Hepatocyte (in vitro differentiated cells): ENCODE data around the gene KRT71. TPM values are rescaled to one million over a fixed set of nuclear protein-coding genes. Genes with fewer than 3 reads are reported as not detected.

ENCODE experiments used
- DNase-seq: peaks from one replicate; pipeline ENCODE4 v3.0.0-alpha.2; 2016; ENCODE audit warnings: low spot score
- H2AFZ ChIP-seq: fragments of 200-600 bp; sonication (generic); 2 replicates; pipeline ENCODE4 v1.6.0; 2016; ENCODE audit warnings: antibody characterized with exemption, mild to moderate bottlenecking
- H3K27ac ChIP-seq: fragments of 200-600 bp; sonication (generic); 2 replicates; pipeline ENCODE4 v1.5.1; 2016; ENCODE audit warnings: mild to moderate bottlenecking
- H3K27me3 ChIP-seq: fragments of 200-600 bp; sonication (generic); 2 replicates; pipeline ENCODE4 v1.6.1; 2016
- H3K36me3 ChIP-seq: fragments of 200-600 bp; sonication (generic); replicated peaks from 2 replicates; pipeline ENCODE4 v1.5.1; 2016; ENCODE audit warnings: low read depth; ENCODE audit not compliant: insufficient read depth
- H3K4me1 ChIP-seq: fragments of 200-600 bp; sonication (generic); 2 replicates; pipeline ENCODE4 v1.5.1; 2016; ENCODE audit warnings: mild to moderate bottlenecking, moderate library complexity; ENCODE audit not compliant: insufficient read depth
- H3K4me2 ChIP-seq: fragments of 200-600 bp; sonication (generic); 2 replicates; pipeline ENCODE4 v1.6.0; 2016
- H3K4me3 ChIP-seq: fragments of 200-600 bp; sonication (generic); 2 replicates; pipeline ENCODE4 v1.5.1; 2016; ENCODE audit warnings: mild to moderate bottlenecking
- H3K79me2 ChIP-seq: fragments of 200-600 bp; sonication (generic); 2 replicates; pipeline ENCODE4 v1.6.0; 2017; ENCODE audit warnings: mild to moderate bottlenecking
- H3K9me2 ChIP-seq: fragments of 200-600 bp; sonication (generic); replicated peaks from 2 replicates; pipeline ENCODE4 v1.6.0; 2017; ENCODE audit warnings: mild to moderate bottlenecking; ENCODE audit not compliant: insufficient read depth
- H3K9me3 ChIP-seq: fragments of 200-600 bp; sonication (generic); 2 replicates; pipeline ENCODE4 v1.5.1; 2016; ENCODE audit warnings: low read depth, mild to moderate bottlenecking
- H4K20me1 ChIP-seq: fragments of 200-600 bp; sonication (generic); 2 replicates; pipeline ENCODE4 v1.6.0; 2016; ENCODE audit warnings: mild to moderate bottlenecking; ENCODE audit not compliant: insufficient read depth, poor library complexity, severe bottlenecking
- EZH2 ChIP-seq: fragments of 200-600 bp; sonication (generic); IDR thresholded peaks from 2 replicates; pipeline ENCODE4 v1.6.1; 2016; ENCODE audit warnings: antibody characterized with exemption, mild to moderate bottlenecking, borderline replicate concordance
- EZH2phosphoT487 ChIP-seq: fragments of 200-600 bp; sonication (generic); IDR thresholded peaks from one replicate; pipeline ENCODE4 v1.6.1; 2018; ENCODE audit warnings: antibody characterized with exemption, mild to moderate bottlenecking, low read depth, moderate library complexity; ENCODE audit not compliant: unreplicated experiment, severe bottlenecking
- WGBS: methylation state at CpG from one replicate; pipeline ENCODE4 v1.1.6; 2016; ENCODE audit warnings: low lambda C conversion rate; ENCODE audit errors: missing lambda C conversion rate; 5-methylcytosine and 5-hydroxymethylcytosine counted together
- polyA plus RNA-seq: library from polyadenylated mRNA; unstranded; fragments of >200 nt; fragmentation: Nextera tagmentation; extraction: Ambion mirVana; gene quantifications from 2 replicates; pipeline ENCODE4 v1.2.1, GENCODE V29; 2016
- total RNA-seq: library from RNA; depleted of rRNA; stranded (reverse); fragments of >200 nt; gene quantifications from 2 replicates; pipeline ENCODE4 v1.2.3, GENCODE V29; 2014
- TF ChIP-seq, protein P1 (sequence below): fragments of 200-600 bp; sonication (generic); IDR thresholded peaks from 2 replicates; pipeline ENCODE4 v1.5.1; 2016; ENCODE audit warnings: antibody characterized with exemption, mild to moderate bottlenecking; ENCODE audit not compliant: poor library complexity

Gene KRT71
- total and polyA plus RNA-seq, 2 experiments from 2014 or later, result not detected

GRCh38 chr12:52530366-52530765 lies 22.6 kb downstream of the KRT71 start:
- H3K4me3 ChIP-seq, result no peak overlapping the region
- no peaks in the 10 kb centered on the region for H3K9me2 ChIP-seq
- WGBS, result 85% methylated on average over 2 of the region's 2 CpGs
- no peak overlapping the region for H3K27ac ChIP-seq
- H3K4me2 ChIP-seq, result no peak overlapping the region
- H4K20me1 ChIP-seq, result no peaks in the 10 kb centered on the region
- H3K36me3 ChIP-seq, result no peaks in the 10 kb centered on the region
- TF ChIP-seq, protein P1, sequence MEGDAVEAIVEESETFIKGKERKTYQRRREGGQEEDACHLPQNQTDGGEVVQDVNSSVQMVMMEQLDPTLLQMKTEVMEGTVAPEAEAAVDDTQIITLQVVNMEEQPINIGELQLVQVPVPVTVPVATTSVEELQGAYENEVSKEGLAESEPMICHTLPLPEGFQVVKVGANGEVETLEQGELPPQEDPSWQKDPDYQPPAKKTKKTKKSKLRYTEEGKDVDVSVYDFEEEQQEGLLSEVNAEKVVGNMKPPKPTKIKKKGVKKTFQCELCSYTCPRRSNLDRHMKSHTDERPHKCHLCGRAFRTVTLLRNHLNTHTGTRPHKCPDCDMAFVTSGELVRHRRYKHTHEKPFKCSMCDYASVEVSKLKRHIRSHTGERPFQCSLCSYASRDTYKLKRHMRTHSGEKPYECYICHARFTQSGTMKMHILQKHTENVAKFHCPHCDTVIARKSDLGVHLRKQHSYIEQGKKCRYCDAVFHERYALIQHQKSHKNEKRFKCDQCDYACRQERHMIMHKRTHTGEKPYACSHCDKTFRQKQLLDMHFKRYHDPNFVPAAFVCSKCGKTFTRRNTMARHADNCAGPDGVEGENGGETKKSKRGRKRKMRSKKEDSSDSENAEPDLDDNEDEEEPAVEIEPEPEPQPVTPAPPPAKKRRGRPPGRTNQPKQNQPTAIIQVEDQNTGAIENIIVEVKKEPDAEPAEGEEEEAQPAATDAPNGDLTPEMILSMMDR, result no peak
- TF ChIP-seq EZH2phosphoT487 (no peak), EZH2 (no peak)
- no peaks in the 10 kb centered on the region for H3K4me1 ChIP-seq
- H3K9me3 ChIP-seq, result no peaks in the 10 kb centered on the region
- no peaks in the 10 kb centered on the region for H3K79me2 ChIP-seq
- no peaks in the 10 kb centered on the region for H3K27me3 ChIP-seq
- no peak overlapping the region for H2AFZ ChIP-seq
- no peak for DNase-seq

GRCh38 chr12:52529846-52530245 lies 23.1 kb downstream of the KRT71 start:
- Histone ChIP-seq H2AFZ (no peak overlapping the region), H3K79me2 (no peaks in the 10 kb centered on the region), H3K27ac (no peak overlapping the region), H3K4me1 (no peaks in the 10 kb centered on the region), H3K27me3 (no peaks in the 10 kb centered on the region), H3K9me2 (no peaks in the 10 kb centered on the region), H3K4me3 (no peak overlapping the region), H3K9me3 (no peaks in the 10 kb centered on the region), H3K36me3 (no peaks in the 10 kb centered on the region), H4K20me1 (no peaks in the 10 kb centered on the region), H3K4me2 (no peak overlapping the region)
- 97% methylated on average over 9 of the region's 9 CpGs for WGBS
- no peak for DNase-seq
- TF ChIP-seq EZH2, result no peak
- no peak for TF ChIP-seq EZH2phosphoT487
- TF ChIP-seq, protein P1, result no peak

GRCh38 chr12:52529417-52529816 lies 23.5 kb downstream of the KRT71 start:
- Histone ChIP-seq H3K9me3 (no peaks in the 10 kb centered on the region), H3K27ac (no peak overlapping the region), H3K4me1 (no peaks in the 10 kb centered on the region), H3K27me3 (no peaks in the 10 kb centered on the region), H3K79me2 (no peaks in the 10 kb centered on the region), H2AFZ (no peak overlapping the region), H3K4me2 (no peak overlapping the region), H3K36me3 (no peaks in the 10 kb centered on the region), H3K4me3 (no peak overlapping the region), H4K20me1 (no peaks in the 10 kb centered on the region), H3K9me2 (no peaks in the 10 kb centered on the region)
- 89% methylated on average over 2 of the region's 2 CpGs for WGBS
- no peak for DNase-seq
- TF ChIP-seq, protein P1, result no peak
- TF ChIP-seq EZH2, result no peak
- no peak for TF ChIP-seq EZH2phosphoT487
